ENCODE results near the gene TMEM145. TPM values are rescaled to one million over a fixed set of nuclear protein-coding genes. Genes with fewer than 3 reads are reported as not detected.

Gene TMEM145
- total RNA-seq, 4 donors from 2014 or later, result 0.20 TPM; not detected in 3

GRCh38 chr19:42333018-42333417, 19.9 kb downstream of the TMEM145 start:
- WGBS, 2 donors, result 88% methylated on average over 3 of the region's 3 CpGs
- TF ChIP-seq POLR2A (IDR thresholded peaks at IDR 0.05) (no peak), CTCF (IDR thresholded peaks at IDR 0.05) (no peak), EP300 (IDR thresholded peaks at IDR 0.05) (no peak)

GRCh38 chr19:42333975-42334696, 21.0 kb downstream of the TMEM145 start:
- H3K36me3 ChIP-seq, result peaks cover 0 to 47% (median 0%) of the 10 kb centered on the region in 3 donors
- no peak for DNase-seq (ENCODE audit: low spot score in 2 of 2)

More at GRCh38 chr19:42333018-42333417, 19.9 kb downstream of the TMEM145 start:
- Histone ChIP-seq H3K27me3 (no peaks in the 10 kb centered on the region), H3K36me3 (peaks cover 0 to 42% (median 0%) of the 10 kb centered on the region in 3 donors), H3K4me1 (peaks cover 0 to 51% (median 8%) of the 10 kb centered on the region in 4 donors), H3K9me3 (no peaks in the 10 kb centered on the region), H3K4me3 (no peak overlapping the region), H3K27ac (no peak overlapping the region)
- no peak for DNase-seq (ENCODE audit: low spot score in 2 of 2)

GRCh38 chr19:42334697-42335373, 21.7 kb downstream of the TMEM145 start:
- Histone ChIP-seq H3K4me3 (no peak overlapping the region), H3K27ac (peak overlapping the region in 1 of 4 donors; percentile 31), H3K36me3 (peaks cover 0 to 52% (median 0%) of the 10 kb centered on the region in 3 donors), H3K9me3 (no peaks in the 10 kb centered on the region), H3K4me1 (peaks cover 0 to 35% (median 8%) of the 10 kb centered on the region in 4 donors), H3K27me3 (no peaks in the 10 kb centered on the region)
- no peak for TF ChIP-seq POLR2A (IDR thresholded peaks at IDR 0.05)
- no peak for TF ChIP-seq CTCF (IDR thresholded peaks at IDR 0.05)
- TF ChIP-seq EP300 (IDR thresholded peaks at IDR 0.05), result no peak
- WGBS, 2 donors, result 76 to 79% methylated on average over 13 of the region's 13 CpGs
- DNase-seq (ENCODE audit: low spot score in 2 of 2), result no peak

More at GRCh38 chr19:42333975-42334696, 21.0 kb downstream of the TMEM145 start:
- Histone ChIP-seq H3K27me3 (no peaks in the 10 kb centered on the region), H3K9me3 (no peaks in the 10 kb centered on the region), H3K4me3 (no peak overlapping the region), H3K27ac (peak overlapping the region in 1 of 4 donors; percentile 31), H3K4me1 (peaks cover 0 to 42% (median 8%) of the 10 kb centered on the region in 4 donors)
- TF ChIP-seq EP300 (IDR thresholded peaks at IDR 0.05), result no peak
- TF ChIP-seq POLR2A (IDR thresholded peaks at IDR 0.05), result no peak
- no peak for TF ChIP-seq CTCF (IDR thresholded peaks at IDR 0.05)
- 69 to 77% methylated on average over 20 to 21 of the region's 21 CpGs for WGBS, 2 donors

GRCh38 chr19:42335374-42335936, 22.3 kb downstream of the TMEM145 start:
- DNase-seq (ENCODE audit: low spot score in 2 of 2), result no peak
- Histone ChIP-seq H3K4me3 (no peak overlapping the region), H3K36me3 (peaks cover 0 to 58% (median 0%) of the 10 kb centered on the region in 3 donors), H3K4me1 (peaks cover 0 to 29% (median 7%) of the 10 kb centered on the region in 4 donors), H3K27me3 (no peaks in the 10 kb centered on the region), H3K9me3 (no peaks in the 10 kb centered on the region), H3K27ac (no peak overlapping the region)
- 84 to 88% methylated on average over 7 of the region's 7 CpGs for WGBS, 2 donors
- no peak for TF ChIP-seq POLR2A (IDR thresholded peaks at IDR 0.05)
- TF ChIP-seq CTCF (IDR thresholded peaks at IDR 0.05), result no peak
- no peak for TF ChIP-seq EP300 (IDR thresholded peaks at IDR 0.05)
